CD4-positive, alpha-beta T cell treated with Interleukin-10 for 1 hour (primary cell): ENCODE measurements around the gene DCUN1D3.
"Not testable (repeated sequence)": the region's sequence is repeated elsewhere in the genome, so short reads cannot be mapped to it uniquely, and the experiment has no call there.

Source experiments
- DNase-seq: peaks from one replicate; pipeline ENCODE4 v3.0.0-alpha.2; 2020

DCUN1D3 gene

DNA sequence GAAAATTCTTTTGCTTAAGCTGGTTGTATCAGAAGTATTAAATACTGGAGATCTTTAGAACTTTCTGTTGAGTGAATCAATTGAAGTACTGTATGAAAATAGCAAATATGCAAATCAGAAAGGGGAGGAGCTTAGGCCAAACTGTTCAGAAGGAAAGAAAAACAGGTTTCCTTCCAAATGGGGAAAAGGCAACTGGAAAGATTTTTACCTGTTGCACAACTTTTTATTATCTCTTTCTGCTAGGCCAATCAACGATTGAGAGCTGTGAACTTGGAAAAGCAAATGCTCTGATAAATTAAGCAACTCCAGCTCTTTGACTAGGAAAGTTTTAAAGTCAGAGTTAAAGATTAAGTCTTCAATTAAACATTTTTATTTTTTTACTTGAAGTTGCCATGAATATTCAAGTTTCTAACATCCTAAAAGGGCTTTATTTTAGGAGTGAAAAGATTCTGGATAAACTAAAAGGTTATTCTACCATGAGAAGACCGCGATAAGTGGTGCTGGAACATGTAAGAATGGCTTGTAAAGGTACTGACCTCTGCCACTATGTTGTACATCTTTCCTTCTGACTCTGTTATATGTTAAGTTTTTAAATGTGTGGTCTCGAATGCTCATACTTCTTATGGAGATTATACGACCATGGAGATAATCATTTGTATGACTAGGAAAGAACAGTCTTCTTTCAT, 16.5 kb downstream of the DCUN1D3 start:
- DNase-seq, result no peak

DNA sequence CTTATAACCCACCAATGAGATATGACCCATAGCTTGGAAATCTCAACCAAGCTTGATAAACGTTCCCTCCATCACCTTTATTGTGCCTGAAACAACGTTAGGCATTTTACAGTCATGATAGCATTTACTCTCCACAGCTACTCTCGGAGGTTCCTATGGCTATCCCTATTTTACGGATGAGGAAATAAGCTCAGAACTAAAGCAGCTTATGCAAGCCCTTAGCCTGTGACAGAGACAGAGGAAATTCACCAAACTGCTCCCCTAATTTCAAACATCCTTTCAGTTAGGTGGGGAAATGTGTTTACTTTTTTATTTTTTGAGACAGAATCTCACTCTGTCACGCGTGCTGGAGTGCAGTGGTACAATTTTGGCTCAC, 18.7 kb downstream of the DCUN1D3 start:
- DNase-seq, result no peak

DNA sequence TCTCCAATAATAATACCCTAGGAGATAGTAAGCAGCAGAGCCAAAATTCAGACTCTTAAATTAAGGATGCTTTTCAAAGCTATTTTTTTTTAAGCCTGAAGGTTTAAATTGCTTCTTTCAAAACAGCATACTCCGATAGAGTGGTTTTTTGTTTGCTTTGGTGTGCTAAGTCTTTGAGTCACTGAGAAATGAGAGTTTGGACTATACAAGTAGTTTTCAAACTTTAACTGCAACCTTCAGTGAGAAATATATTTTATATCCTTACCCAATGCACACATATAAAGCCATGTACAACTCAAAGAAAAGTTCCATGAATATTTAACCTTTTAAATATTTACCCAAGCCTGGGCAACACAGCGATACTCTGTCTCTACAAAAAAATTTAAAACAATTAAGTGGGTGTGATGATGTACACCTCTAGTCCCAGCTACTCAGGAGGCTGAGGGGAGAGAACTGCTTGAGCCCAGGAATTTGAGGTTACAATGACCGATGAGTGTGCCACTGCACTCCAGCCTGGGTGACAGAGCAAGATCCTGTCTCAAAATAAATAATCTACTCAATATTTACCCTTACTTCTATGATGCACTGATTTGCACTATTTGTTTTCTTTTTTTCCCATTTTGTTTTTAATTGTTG, 19.2 kb downstream of the DCUN1D3 start:
- no peak for DNase-seq

DNA sequence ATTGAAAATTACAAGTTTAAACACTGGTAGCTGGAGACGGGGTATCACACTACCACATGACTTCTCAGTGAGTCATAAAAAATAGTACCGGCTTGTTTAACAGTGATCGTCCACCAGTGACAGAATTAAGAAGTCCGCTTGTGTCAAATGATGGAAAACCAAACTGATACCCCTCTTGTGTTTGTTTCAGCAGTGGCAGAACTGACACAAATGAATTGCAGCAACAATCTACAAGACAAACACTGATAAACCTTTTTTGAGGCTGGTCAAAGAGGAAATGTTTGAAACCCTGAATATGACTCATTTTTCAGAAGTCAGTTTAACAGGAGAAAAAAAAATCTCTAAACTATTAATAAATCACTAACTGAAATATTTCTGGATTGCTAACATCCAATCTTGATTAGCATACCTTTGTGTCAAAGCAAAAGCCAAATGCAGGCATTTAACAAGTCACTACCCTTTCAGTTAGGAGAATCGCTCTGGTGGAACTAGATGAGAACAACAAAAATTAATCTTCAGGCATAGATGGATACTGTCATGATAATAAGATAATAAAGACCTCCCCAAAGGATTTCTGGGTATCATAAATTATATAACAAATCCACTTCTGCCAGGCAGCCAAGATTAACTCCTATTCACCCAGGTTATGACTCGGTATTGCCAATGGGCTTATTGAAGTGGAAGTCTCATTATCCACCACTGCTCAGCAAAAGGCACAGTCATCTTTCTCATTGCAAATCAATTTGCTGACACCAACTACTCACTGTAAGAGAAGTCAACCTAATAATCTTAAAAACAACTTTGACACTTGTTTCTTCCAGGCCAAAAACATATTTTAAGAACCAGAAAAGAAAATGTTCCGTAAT, 20.8 kb downstream of the DCUN1D3 start:
- no peak for DNase-seq

DNA sequence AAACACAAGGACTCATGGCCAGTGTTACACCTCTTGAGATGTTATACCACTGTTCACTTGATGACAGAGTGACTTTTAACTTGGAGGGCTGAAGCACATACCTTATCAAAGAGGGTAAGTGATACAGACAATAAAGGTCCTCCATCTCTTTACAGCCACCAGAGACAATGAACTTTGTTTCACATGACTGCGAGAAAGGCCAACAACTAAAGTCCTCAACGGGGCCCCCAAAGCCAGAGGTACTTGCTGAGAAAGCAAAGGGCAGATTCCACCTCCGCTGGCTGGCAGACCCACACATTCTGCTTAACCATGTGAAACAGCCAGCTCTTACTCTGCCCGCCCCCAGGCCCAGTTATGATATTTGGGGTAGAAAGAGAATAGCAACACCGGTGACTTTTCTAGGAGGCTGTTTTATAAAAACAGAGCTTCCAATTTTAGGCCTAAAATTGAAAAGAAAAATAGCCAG, 21.4 kb downstream of the DCUN1D3 start:
- no peak for DNase-seq

DNA sequence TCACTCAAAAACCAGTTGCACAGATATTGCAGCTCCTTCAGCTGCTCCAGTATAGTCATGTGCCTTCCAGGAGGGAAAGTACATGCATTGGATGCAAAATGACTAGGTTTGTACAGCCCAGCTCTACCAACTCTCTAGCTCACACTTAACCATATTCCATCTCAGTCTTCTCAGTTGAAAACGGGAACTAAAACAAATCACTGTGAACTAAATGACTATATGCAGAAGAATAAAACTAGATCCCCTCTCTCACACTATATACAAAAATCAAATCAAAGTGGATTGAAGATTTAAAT, 24.9 kb downstream of the DCUN1D3 start:
- DNase-seq, result no peak

DNA sequence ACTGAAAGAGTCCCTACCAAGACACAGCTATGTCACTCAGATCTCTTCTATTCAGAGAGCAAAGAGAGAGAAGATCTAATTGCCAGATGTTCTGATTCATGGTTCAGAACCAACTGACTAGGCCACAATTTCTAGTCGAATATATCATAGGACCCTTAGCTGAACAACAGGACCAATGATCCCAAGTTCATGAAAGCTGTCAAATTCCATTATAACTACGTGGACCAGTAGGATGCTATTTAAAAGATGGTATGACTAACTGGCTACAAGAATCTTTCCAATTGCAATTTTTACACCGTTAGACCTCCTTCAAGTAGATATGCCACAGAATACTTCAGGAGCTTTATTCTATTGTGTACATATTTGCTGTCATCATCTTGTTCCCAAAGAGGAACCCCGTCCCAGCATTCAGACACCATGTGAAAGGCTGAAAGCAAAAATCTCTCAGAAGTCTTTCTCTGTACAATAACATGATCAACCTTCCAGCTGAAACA, 26.0 kb downstream of the DCUN1D3 start:
- no peak for DNase-seq

DNA sequence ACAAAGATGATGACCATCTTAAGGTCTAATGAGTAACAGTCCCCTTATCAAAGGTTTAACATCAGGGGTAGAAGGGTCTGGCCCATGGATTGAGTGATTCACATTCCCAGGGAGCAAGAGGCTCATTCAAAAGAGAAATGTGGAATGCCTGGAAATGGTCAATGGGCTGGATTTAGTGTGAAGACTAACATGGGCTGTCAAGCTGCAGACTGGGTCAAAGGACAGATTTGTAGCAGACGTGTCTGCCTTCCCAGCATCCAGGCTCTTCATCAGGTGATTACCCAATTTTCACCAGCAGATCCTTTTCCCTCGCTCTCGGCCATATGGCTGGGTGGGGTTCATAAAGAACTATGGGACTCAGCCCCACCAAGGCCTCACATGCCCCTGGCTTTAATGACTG, 26.8 kb downstream of the DCUN1D3 start:
- no peak for DNase-seq

DNA sequence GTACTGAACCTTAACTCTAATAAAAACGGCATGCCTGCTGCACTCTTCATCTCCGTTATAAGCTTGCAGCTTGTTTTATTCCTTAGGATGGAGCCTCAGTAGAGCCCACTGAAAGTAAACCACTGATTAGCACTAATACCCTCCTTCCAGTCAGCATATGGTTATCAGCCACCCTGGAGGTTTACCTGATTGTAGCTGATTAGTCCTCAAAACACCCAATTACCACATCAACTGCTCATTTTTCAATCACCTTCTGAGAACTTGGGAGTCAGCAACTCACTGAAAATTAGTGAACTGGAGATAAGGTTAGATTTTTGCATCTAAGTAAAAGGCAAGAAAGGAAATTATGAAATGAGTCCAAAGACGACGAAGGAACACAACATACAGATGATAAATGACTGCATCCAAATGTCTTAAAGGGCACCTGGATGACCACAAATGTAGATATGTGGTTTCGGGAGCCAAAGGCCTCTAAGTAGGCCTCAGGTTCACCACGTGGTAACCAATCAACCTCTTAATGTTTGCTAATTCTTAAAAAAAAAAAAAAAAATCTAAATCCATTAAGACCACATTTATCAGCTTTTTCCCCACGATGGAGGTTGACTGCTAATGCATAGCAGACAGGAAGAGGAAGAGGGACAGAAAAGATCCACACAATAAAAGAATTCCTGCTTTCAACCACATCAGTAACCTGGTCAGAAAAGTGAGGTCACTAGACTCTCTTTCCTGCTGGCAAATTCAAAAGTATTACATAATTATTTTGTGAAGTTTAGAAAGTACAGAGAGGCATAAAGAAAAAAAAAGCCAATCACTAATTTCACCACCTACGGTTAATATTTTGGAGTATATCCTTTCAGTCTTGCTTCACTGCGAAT, 28.0 kb downstream of the DCUN1D3 start:
- DNase-seq, result no peak

DNA sequence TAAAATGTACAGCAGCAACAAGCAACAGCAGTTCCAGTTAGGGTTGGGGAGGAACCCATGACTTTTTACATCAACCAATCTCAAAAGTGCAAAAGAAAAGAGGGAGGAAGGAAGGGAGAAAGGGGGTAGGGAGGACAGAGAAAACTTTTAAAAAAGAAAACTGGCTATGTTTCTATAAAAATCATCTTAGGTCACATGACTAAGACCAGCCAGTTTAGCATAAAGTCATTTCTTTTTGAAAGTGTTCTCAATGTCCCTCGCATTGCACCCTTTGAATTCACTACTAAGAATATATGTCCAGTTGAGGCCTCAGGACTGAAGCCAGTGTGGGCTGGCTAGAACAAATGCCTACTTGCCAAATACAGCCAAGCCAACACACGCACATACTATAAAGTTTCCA, 28.9 kb downstream of the DCUN1D3 start:
- no peak for DNase-seq

DNA sequence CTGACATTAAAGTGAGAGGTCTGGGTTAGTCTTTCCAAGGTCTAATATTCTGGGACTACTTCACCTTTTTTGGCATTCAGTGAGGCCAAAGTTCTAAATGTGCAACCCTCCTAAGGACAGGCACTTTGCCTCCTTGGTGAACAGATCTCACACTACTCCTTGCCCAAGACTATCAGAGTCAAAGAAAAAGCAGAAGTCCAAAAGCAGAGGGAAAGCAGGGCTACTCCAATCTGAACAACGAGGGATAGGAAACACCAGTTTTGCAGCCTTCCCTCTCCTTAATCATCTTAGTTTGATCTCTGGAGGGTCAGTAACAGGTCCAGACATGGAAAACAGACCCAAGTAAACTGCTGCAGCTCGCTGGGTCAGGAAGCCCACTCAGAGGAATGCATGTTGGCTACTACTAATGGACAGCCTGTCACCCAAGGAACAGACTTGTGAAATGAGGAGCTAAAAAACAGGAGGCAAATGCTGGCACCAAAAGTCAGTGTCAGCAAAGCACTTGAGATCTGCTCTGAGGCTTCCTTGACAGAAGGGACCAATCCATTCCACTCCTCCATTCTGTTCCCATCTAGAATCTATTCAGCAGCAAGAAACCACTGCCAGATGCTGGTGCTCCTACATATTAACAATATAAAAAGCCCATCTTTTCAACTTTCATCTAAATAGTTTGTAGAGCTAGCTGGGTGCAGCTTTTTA, 29.9 kb downstream of the DCUN1D3 start:
- no peak for DNase-seq

DNA sequence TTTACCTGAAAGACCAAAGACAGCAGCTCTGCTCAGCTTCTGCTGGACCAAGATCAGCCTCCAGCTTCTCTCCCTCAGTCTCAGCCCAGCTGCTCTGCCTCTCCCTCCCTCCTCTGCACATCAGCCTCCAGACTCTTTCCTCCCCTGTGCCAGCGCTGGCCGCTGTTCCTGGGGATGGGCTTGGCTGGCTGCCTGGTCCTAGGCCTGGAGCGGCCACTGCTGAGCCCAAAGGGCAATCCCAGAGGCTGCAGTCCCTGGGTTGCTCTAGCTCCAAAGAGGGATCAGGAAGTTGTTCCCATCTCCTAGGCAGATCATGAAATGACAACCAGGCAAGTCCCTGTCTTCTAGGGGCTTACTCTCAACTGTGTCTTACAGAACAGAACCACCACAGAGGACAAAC, 31.3 kb downstream of the DCUN1D3 start:
- DNase-seq, result no peak

DNA sequence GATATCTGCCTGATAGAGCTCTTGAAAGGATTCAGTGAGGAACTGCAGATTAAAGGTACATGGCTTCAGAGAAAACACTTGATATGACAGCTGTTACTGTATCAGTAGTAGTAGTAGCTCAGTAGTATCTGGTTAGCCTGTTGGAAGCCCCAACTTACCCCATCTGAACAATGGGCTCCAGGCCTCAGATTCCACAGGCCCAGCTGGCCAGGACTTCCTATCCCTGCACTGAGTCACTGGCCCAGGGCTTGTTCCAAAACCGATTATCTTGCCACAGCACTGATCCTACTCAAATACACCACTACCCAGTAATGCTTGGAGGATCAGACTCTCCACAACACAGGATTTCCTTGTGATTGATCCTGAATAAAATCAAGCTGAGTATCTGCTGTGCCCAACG, 32.6 kb downstream of the DCUN1D3 start:
- DNase-seq, result no peak

DNA sequence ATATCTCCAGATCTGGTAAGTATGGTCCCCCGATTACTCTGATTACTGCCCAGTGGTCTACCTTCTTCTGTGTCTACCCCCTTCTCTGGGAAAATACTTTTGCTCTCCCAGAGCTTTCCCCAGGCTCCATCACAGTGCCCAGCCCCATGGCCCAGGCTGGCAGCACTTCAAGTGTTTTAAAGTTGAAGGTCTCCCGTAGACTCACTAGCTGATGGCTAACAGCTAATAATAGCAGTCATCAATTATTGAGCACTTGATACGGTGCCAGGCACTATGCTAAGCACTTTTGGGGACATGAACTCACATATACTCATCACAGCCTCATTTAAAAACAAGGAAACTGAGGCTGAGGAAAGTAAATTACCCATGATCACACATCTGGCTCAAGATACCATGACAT, 33.4 kb downstream of the DCUN1D3 start:
- DNase-seq, result no peak

DNA sequence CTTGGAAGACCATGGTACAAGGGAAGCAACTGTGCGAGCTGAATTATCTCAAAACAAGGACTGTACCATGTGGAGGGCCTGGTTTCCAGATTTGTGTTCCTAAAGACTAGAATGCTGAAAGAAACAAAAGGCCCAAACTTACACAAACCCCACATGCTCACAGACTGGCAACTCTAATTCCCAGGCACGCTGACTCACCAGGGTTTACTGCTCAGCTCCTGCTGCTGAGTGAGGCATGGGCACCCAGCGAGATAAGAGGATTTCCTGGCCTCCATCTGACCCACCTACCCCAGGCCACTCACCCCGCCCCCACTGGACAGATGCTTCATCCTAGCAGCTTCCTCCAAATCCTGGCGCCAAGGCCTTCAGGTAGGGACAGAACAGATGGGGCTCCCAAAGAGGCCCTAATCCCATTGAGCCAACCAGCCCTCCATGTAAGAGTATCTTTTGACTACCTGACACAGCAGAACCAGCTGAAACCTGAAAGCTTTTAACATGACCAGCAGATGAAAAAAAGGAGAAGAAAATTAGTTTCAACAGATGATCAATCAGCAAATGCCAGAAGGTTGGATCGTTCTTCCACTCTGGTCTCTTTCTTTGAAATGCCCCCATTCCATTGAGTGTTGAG, 33.9 kb downstream of the DCUN1D3 start:
- no peak for DNase-seq

DNA sequence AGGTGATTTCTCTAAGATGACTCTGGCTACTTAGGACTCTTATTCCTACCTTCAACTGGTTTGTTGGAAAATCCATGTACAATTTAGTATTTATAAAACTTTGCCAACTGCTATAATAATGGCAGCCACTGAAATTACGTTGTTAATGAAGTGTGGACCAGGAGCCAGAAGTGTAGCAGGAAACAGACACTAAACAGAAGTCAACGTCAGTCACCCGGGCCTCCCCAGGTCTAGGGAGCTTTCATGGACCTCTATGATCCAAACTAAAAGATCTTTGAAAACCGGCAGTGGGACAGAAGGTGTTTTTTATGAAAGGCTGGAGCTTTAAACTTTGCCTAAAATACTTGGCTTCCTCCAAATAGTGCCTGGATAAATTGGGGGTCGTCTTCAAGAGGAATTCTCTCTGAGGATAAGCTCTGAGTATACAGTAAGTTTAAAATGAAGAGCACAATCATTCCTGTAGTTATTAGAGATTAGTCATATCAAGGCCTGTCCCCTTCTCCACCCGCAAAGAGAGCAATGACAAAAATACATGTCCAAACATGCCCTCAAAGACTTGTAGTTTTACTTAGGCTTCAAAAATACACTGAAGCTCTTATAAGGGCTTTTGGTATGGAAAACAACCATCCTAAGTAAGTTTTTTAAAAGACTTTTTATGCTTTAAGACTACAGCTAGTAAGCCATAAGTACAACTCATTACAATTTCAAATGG, 34.6 kb downstream of the DCUN1D3 start:
- no peak for DNase-seq

DNA sequence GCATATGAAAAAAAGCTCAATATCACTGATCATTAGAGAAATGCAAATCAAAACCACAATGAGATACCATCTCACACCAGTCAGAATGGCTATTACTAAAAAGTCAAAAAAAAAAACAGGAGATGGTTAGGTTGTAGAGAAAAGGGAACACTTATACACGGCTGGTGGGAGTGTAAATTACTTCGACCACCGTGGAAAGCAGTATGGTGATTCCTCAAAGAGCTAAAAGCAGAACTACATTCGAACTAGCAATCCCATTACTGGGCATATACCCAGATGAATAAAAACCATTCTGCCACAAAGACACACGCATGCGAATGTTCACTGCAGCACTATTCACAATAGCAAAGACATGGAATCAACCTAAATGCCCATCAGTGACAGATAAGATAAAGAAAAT, 35.8 kb downstream of the DCUN1D3 start:
- not testable (repeated sequence) for DNase-seq

DNA sequence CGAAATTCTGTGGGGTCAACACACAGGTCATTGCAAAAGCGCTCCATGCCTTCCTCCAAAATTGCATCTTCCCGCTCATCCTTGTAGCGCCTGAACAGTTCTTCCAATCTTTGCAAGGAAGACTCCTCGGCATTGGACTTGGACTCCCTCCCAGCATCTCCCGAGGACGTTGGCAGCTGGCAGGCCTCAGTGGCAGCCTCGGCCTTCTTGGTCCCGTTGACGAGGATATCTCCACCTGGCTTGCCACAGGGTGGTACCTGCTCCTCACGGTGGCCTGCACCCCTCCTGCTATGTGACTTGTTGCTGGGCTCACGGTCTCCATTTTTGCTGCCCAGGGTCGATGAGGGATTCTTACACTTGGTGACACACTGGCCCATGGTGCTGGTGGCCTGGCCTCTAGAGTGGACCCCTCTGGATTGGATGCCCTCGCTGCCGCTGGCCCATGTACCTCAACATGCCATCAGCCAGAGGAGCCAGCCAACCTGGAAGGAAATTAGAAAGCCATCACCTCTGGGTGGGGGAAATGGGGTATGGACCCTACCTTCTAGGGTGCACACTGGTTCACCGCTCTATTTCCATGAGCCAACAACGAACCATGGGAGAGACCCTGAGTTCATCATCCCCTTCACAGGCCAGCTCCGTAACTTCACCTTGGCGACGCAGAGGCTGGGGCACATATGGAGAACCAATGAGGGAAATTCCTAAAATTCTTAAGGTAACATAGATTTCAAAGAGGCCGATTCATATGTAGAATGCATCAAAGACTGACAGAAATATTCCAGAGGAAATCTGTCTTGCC, 37.8 kb downstream of the DCUN1D3 start:
- no peak for DNase-seq

DNA sequence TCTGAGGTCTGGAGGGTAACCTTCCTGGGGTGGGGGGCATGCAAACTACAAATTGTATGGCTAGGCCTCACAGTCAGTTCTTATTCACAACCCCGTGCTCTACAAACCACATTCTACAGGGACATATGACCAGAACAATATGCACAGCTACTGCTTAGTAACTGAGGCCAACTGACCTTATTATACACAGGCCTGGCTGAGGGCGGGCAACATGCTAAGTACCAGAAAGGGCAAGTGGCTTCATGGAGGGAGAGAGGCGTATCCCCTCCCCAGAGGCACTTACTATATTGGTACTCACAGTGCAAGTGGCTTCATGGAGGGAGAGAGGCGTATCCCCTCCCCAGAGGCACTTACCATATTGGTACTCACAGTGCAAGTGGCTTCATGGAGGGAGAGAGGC, 39.2 kb downstream of the DCUN1D3 start:
- DNase-seq, result not testable (repeated sequence)

DNA sequence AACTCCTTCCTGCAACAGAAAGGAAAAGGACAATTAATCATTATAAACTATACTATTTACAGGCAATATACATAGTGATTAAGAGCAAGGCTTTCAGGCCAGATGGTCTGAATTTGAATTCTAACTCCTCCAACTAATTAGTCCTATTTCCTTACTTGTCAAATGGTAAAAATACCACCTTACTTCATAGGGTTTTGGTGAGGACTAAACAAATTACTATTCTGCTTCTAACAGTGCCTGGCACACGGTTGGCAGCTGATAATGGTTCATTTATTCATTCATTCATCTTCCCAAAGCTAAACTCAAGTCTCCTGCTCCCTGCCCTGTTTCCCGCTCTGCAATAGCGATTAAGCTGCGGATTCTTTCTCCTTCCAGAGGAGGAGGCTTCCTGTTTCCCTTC, 39.8 kb downstream of the DCUN1D3 start:
- no peak for DNase-seq
